ENCODE results near the gene CMTM3. TPM values are rescaled to one million over a fixed set of nuclear protein-coding genes. Genes with fewer than 3 reads are reported as not detected.

The CMTM3 gene
- total RNA-seq, 1 experiment from 2014 or later, result 25.5 TPM

- Histone ChIP-seq H3K27me3 (replicated peaks; ENCODE audit: control insufficient read depth, insufficient read depth, low read length) (no peaks in the 10 kb centered on the region), H3K36me3 (ENCODE audit: control insufficient read depth, insufficient read depth, low read length) (no peaks in the 10 kb centered on the region), H3K9me3 (no peaks in the 10 kb centered on the region), H3K4me3 (ENCODE audit: low read depth, low read length) (no peak overlapping the region), H3K4me1 (no peaks in the 10 kb centered on the region)
- ChIA-PET POLR2A (no interaction called here), CTCF (no interaction called here)
- BruUV-seq (replicated peaks), result no TSS peak
- Mint-ChIP-seq H3K4me1 (ENCODE audit: low read depth, unreplicated experiment) (peaks cover 13% of the 10 kb centered on the region), H3K27ac (ENCODE audit: unreplicated experiment) (no peak overlapping the region), H3K36me3 (ENCODE audit: insufficient read depth, unreplicated experiment) (no peaks in the 10 kb centered on the region), H3K27me3 (ENCODE audit: insufficient read depth, unreplicated experiment) (no peaks in the 10 kb centered on the region), H3K9me3 (ENCODE audit: unreplicated experiment) (no peaks in the 10 kb centered on the region), H3K4me3 (ENCODE audit: unreplicated experiment) (no peak overlapping the region)
- TF ChIP-seq, protein P1, sequence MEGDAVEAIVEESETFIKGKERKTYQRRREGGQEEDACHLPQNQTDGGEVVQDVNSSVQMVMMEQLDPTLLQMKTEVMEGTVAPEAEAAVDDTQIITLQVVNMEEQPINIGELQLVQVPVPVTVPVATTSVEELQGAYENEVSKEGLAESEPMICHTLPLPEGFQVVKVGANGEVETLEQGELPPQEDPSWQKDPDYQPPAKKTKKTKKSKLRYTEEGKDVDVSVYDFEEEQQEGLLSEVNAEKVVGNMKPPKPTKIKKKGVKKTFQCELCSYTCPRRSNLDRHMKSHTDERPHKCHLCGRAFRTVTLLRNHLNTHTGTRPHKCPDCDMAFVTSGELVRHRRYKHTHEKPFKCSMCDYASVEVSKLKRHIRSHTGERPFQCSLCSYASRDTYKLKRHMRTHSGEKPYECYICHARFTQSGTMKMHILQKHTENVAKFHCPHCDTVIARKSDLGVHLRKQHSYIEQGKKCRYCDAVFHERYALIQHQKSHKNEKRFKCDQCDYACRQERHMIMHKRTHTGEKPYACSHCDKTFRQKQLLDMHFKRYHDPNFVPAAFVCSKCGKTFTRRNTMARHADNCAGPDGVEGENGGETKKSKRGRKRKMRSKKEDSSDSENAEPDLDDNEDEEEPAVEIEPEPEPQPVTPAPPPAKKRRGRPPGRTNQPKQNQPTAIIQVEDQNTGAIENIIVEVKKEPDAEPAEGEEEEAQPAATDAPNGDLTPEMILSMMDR (IDR thresholded peaks at IDR 0.05; ENCODE audit: insufficient read depth in 1 of 2, low read depth in 1 of 2, low read length in 1 of 2, severe bottlenecking in 1 of 2, unreplicated experiment in 1 of 2), result peak in 1 of 2 experiments; percentile 11
- intact Hi-C loops (cut with micrococcal nuclease; ENCODE audit: unreplicated experiment), result no loop called here
- no peak for DNase-seq
These were observed 53.8 kb downstream of the CMTM3 start for GRCh38 chr16:66658143-66658859.

DNA sequence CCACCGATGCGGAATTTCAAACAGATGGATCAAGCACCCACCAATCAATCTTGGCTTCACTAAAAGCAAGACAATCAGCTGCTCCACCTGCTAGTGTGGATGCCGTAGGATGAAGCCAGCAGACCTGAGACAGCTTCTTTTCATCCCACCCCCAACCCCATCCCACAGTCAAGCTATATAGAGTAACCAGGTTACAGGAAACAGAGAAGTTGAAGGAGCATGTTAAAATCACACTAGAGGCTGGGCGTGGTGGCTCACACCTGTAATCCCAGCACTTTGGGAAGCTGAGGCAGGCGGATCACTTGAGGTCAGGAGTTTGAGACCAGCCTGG lies 54.3 kb downstream of the CMTM3 start:
- no TSS peak for BruUV-seq (replicated peaks)
- Mint-ChIP-seq H3K4me3 (ENCODE audit: unreplicated experiment) (no peak overlapping the region), H3K9me3 (ENCODE audit: unreplicated experiment) (no peaks in the 10 kb centered on the region), H3K27ac (ENCODE audit: unreplicated experiment) (no peak overlapping the region), H3K4me1 (ENCODE audit: low read depth, unreplicated experiment) (peaks cover 13% of the 10 kb centered on the region), H3K36me3 (ENCODE audit: insufficient read depth, unreplicated experiment) (no peaks in the 10 kb centered on the region), H3K27me3 (ENCODE audit: insufficient read depth, unreplicated experiment) (no peaks in the 10 kb centered on the region)
- no peaks in the 10 kb centered on the region for H3K9me3 ChIP-seq
- no peak overlapping the region for H3K4me3 ChIP-seq (ENCODE audit: low read depth, low read length)
- H3K27me3 ChIP-seq (replicated peaks; ENCODE audit: control insufficient read depth, insufficient read depth, low read length), result no peaks in the 10 kb centered on the region
- no peaks in the 10 kb centered on the region for H3K4me1 ChIP-seq
- no peak for DNase-seq
- POLR2A ChIA-PET, result no interaction called here
- no peaks in the 10 kb centered on the region for H3K36me3 ChIP-seq (ENCODE audit: control insufficient read depth, insufficient read depth, low read length)
- CTCF ChIA-PET, result no interaction called here
- TF ChIP-seq, protein P1 (IDR thresholded peaks at IDR 0.05; ENCODE audit: insufficient read depth in 1 of 2, low read depth in 1 of 2, low read length in 1 of 2, severe bottlenecking in 1 of 2, unreplicated experiment in 1 of 2), result no peak
- intact Hi-C loops (cut with micrococcal nuclease; ENCODE audit: unreplicated experiment), result no loop called here

GRCh38 chr16:66660422-66661209 lies 56.1 kb downstream of the CMTM3 start:
- no peaks in the 10 kb centered on the region for H3K27me3 ChIP-seq (replicated peaks; ENCODE audit: control insufficient read depth, insufficient read depth, low read length)
- Mint-ChIP-seq H3K27me3 (ENCODE audit: insufficient read depth, unreplicated experiment) (no peaks in the 10 kb centered on the region), H3K4me1 (ENCODE audit: low read depth, unreplicated experiment) (peaks cover 6% of the 10 kb centered on the region), H3K27ac (ENCODE audit: unreplicated experiment) (no peak overlapping the region), H3K9me3 (ENCODE audit: unreplicated experiment) (no peaks in the 10 kb centered on the region), H3K4me3 (ENCODE audit: unreplicated experiment) (no peak overlapping the region), H3K36me3 (ENCODE audit: insufficient read depth, unreplicated experiment) (peaks cover 6% of the 10 kb centered on the region)
- no peaks in the 10 kb centered on the region for H3K4me1 ChIP-seq
- no peak for DNase-seq
- no TSS peak for BruUV-seq (replicated peaks)
- TF ChIP-seq, protein P1 (IDR thresholded peaks at IDR 0.05; ENCODE audit: insufficient read depth in 1 of 2, low read depth in 1 of 2, low read length in 1 of 2, severe bottlenecking in 1 of 2, unreplicated experiment in 1 of 2), result no peak
- no peaks in the 10 kb centered on the region for H3K9me3 ChIP-seq
- no peak overlapping the region for H3K4me3 ChIP-seq (ENCODE audit: low read depth, low read length)
- ChIA-PET POLR2A (no interaction called here), CTCF (interaction anchor here (1.0 to 4.2 kb wide), 2 partner anchors 9 to 52 kb away, joined by 3 to 39 read pairs; no protein-coding TSS in a partner anchor)
- intact Hi-C loops (cut with micrococcal nuclease; ENCODE audit: unreplicated experiment), result loop anchor here (5.0 kb wide), 1 partner anchor 207 kb away; no protein-coding TSS in a partner anchor
- H3K36me3 ChIP-seq (ENCODE audit: control insufficient read depth, insufficient read depth, low read length), result no peaks in the 10 kb centered on the region

All from Caco-2 (cell line).